K562 (cell line): Measurements from ENCODE around the gene CDNF. TPM values are rescaled to one million over a fixed set of nuclear protein-coding genes. Genes with fewer than 3 reads are reported as not detected.

Experiments used
- CHCHD3 ChIP-seq: fragments of 250-450 bp; sonication (Bioruptor Pico); IDR thresholded peaks from 2 replicates; pipeline ENCODE4 v2.1.2; 2022; ENCODE audit warnings: mild to moderate bottlenecking
- CHD1 ChIP-seq: fragments of 200-600 bp; sonication (generic); IDR thresholded peaks from one replicate; pipeline ENCODE4 v1.6.1; 2012; ENCODE audit warnings: mild to moderate bottlenecking, moderate library complexity, low read length, inconsistent platforms
- CREM ChIP-seq: IDR thresholded peaks from 2 replicates; pipeline ENCODE4 v1.6.1; 2014; ENCODE audit warnings: antibody characterized with exemption, low read depth
- FIP1L1 ChIP-seq: fragments of 200-400 bp; formaldehyde crosslinking; IDR thresholded peaks from 2 replicates; pipeline ENCODE4 v1.6.1; 2018; ENCODE audit warnings: mild to moderate bottlenecking, low read depth, low read length; ENCODE audit not compliant: poor library complexity, severe bottlenecking
- HNRNPLL ChIP-seq: fragments of 200-400 bp; formaldehyde crosslinking; IDR thresholded peaks from 2 replicates; pipeline ENCODE4 v1.6.1; 2017; ENCODE audit warnings: low read length, low read depth, mild to moderate bottlenecking; ENCODE audit not compliant: poor library complexity, severe bottlenecking
- MAX ChIP-seq: sonication (generic); formaldehyde crosslinking; IDR thresholded peaks from 2 replicates; pipeline ENCODE4 v1.9.0; 2022; ENCODE audit warnings: mild to moderate bottlenecking, missing genetic modification reagents
- POLR3G ChIP-seq: IDR thresholded peaks from 2 replicates; pipeline ENCODE4 v1.6.1; 2011; ENCODE audit not compliant: insufficient read length, insufficient replicate concordance; ENCODE audit errors: extremely low read depth
- RBBP5 ChIP-seq: fragments of 200-600 bp; sonication (generic); IDR thresholded peaks from 2 replicates; pipeline ENCODE4 v1.6.1; 2012; ENCODE audit warnings: borderline replicate concordance, mild to moderate bottlenecking, low read length, control low read depth, inconsistent platforms; ENCODE audit not compliant: insufficient read depth, poor library complexity, severe bottlenecking
- RBFOX2 ChIP-seq: fragments of 200-400 bp; formaldehyde crosslinking; IDR thresholded peaks from 2 replicates; pipeline ENCODE4 v1.6.1; 2017; ENCODE audit warnings: low read depth, mild to moderate bottlenecking, low read length, moderate library complexity
- SOX6 ChIP-seq: fragments of 450-650 bp; IDR thresholded peaks from 2 replicates; pipeline ENCODE4 v1.6.1; 2014; ENCODE audit warnings: mild to moderate bottlenecking
- TEAD2 ChIP-seq: fragments of 450-650 bp; IDR thresholded peaks from 2 replicates; pipeline ENCODE4 v1.6.1; 2016; ENCODE audit warnings: missing genetic modification characterization, control low read depth, missing compliant biosample characterization
- TFAP4 ChIP-seq: sonication (generic); formaldehyde crosslinking; IDR thresholded peaks from 2 replicates; pipeline ENCODE4 v1.8.0; 2022; ENCODE audit warnings: missing genetic modification reagents, mild to moderate bottlenecking, moderate library complexity, borderline replicate concordance
- USF2 ChIP-seq: sonication (generic); formaldehyde crosslinking; IDR thresholded peaks from 2 replicates; pipeline ENCODE4 v1.5.0; 2020; ENCODE audit warnings: missing genetic modification reagents
- ZBTB1 ChIP-seq: sonication (generic); formaldehyde crosslinking; IDR thresholded peaks from 2 replicates; pipeline ENCODE4 v1.8.1; 2023; ENCODE audit warnings: missing genetic modification reagents, low read depth, mild to moderate bottlenecking, borderline replicate concordance
- ZBTB43 ChIP-seq: sonication (generic); formaldehyde crosslinking; IDR thresholded peaks from 2 replicates; pipeline ENCODE4 v1.8.0; 2023; ENCODE audit warnings: mild to moderate bottlenecking, missing genetic modification reagents
- ZBTB9 ChIP-seq: fragments of 450-650 bp; formaldehyde crosslinking; IDR thresholded peaks from 2 replicates; pipeline ENCODE4 v1.4.0; 2020; ENCODE audit warnings: mild to moderate bottlenecking, moderate library complexity
- ZNF253 ChIP-seq: fragments of 250-450 bp; sonication (Bioruptor Pico); conservative IDR thresholded peaks from 2 replicates; pipeline ENCODE4 v1.6.1; 2021; ENCODE audit warnings: mild to moderate bottlenecking
- ZNF699 ChIP-seq: fragments of 250-450 bp; sonication (Bioruptor Pico); IDR thresholded peaks from 2 replicates; pipeline ENCODE4 v1.8.0; 2021; ENCODE audit warnings: mild to moderate bottlenecking, moderate library complexity; ENCODE audit not compliant: insufficient replicate concordance
- ZNF764 ChIP-seq: fragments of 250-450 bp; sonication (Bioruptor Pico); IDR thresholded peaks from 2 replicates; pipeline ENCODE4 v1.4.0; 2020; ENCODE audit warnings: low read depth, mild to moderate bottlenecking, moderate library complexity
- ZSCAN29 ChIP-seq: fragments of 450-650 bp; IDR thresholded peaks from 2 replicates; pipeline ENCODE4 v1.6.1; 2017
- polyA plus RNA-seq, 8 experiments: library from polyadenylated mRNA; depleted of rRNA in 4 of 8; stranded (reverse) in 5 of 8; unstranded in 3 of 8; fragments of >200 nt; fragmentation: Nextera tagmentation in 2 of 8; fragmentation: Illumina TruSeq in 1 of 8; extraction: Ambion mirVana in 2 of 8; extraction: Trizol in 1 of 8; gene quantifications; 2 replicates each; pipeline versions ENCODE4 v1.2.1 to v1.2.3, GENCODE V29; 2011 to 2014; ENCODE audit warnings: inconsistent platforms in 1 of 8, missing spikeins in 1 of 8
- total RNA-seq, 7 experiments: library from RNA; depleted of rRNA in 6 of 7; stranded (reverse); fragments of >200 nt in 6 of 7; fragmentation: Illumina TruSeq in 2 of 7; extraction: Trizol in 2 of 7; gene quantifications; 2 replicates each; pipeline versions ENCODE4 v1.2.1 to v1.2.3, GENCODE V29; 2011 to 2021; ENCODE audit warnings: low replicate concordance in 1 of 7

The CDNF gene
- total and polyA plus RNA-seq, 9 of the 15 experiments (the other 6 are each of a cell fraction or from before 2014, with no cell fraction given): 0.18 to 1.6 (median 0.61) TPM

GRCh38 chr10:14838582-14839304 lies 906 bp upstream of the CDNF start (continued):
- peak; percentile 42 for TF ChIP-seq FIP1L1
- peak; percentile 85 for TF ChIP-seq RBBP5
- TF ChIP-seq MAX (CRISPR knock-in tag): 0 out of 2 replicates have a peak, but pooled peaks have one; percentile 0
- no peak for TF ChIP-seq CHCHD3 (CRISPR knock-in tag)
- no peak for TF ChIP-seq SOX6
- no peak for TF ChIP-seq ZBTB43
- 0 out of 2 replicates have a peak, but pooled peaks have one; percentile 2 for TF ChIP-seq USF2
- no peak for TF ChIP-seq POLR3G
- 0 out of 2 replicates have a peak, but pooled peaks have one; percentile 72 for TF ChIP-seq ZBTB1 (CRISPR knock-in tag)
- TF ChIP-seq ZNF764 (CRISPR knock-in tag): no peak
- peak; percentile 7; the same call in 1 of the 2 replicates for TF ChIP-seq TFAP4
- no peak for TF ChIP-seq ZNF253
- no peak for TF ChIP-seq TEAD2 (tag)
- TF ChIP-seq ZNF699: no peak
- TF ChIP-seq ZBTB9 (CRISPR knock-in tag): 0 out of 2 replicates have a peak, but pooled peaks have one; percentile 13
- TF ChIP-seq RBFOX2: peak; percentile 75
- peak; percentile 77 for TF ChIP-seq CHD1
- TF ChIP-seq HNRNPLL: peak; percentile 6
- TF ChIP-seq CREM: peak; percentile 44
- peak; percentile 5; the same call in 1 of the 2 replicates for TF ChIP-seq ZSCAN29
